Activated naive CD4-positive, alpha-beta T cell treated with Interleukin-2 at 50 U/mL for 16 hours (primary cell): ENCODE data around the gene BASP1.
"Not testable (repeated sequence)": the region's sequence is repeated elsewhere in the genome, so short reads cannot be mapped to it uniquely, and the experiment has no call there.

Experiments
- DNase-seq: peaks from one replicate; pipeline ENCODE4 v3.0.0-alpha.2; 2020

Gene BASP1

GRCh38 chr5:17257705-17258273 is 40.4 kb downstream of the BASP1 start:
- DNase-seq = no peak

GRCh38 chr5:17258431-17258830 is 41.0 kb downstream of the BASP1 start:
- no peak for DNase-seq

- DNase-seq = not testable (repeated sequence)
Measured at GRCh38 chr5:17259012-17259411, 41.6 kb downstream of the BASP1 start.

GRCh38 chr5:17259630-17260257 is 42.3 kb downstream of the BASP1 start:
- DNase-seq = no peak

- no peak for DNase-seq
Measured at GRCh38 chr5:17260549-17260948, 43.1 kb downstream of the BASP1 start.

GRCh38 chr5:17261075-17261474 is 43.6 kb downstream of the BASP1 start:
- no peak for DNase-seq

GRCh38 chr5:17265041-17265440 is 47.6 kb downstream of the BASP1 start:
- no peak for DNase-seq

- DNase-seq = no peak
Measured at GRCh38 chr5:17267106-17267505, 49.7 kb downstream of the BASP1 start.

GRCh38 chr5:17269201-17269600 is 51.8 kb downstream of the BASP1 start:
- no peak for DNase-seq

- DNase-seq = no peak
Measured at GRCh38 chr5:17272111-17272510, 54.7 kb downstream of the BASP1 start.

- DNase-seq = no peak
Measured at GRCh38 chr5:17275289-17276158, 58.1 kb downstream of the BASP1 start.

GRCh38 chr5:17276445-17276844 is 59.0 kb downstream of the BASP1 start:
- DNase-seq = no peak

- DNase-seq = no peak
Measured at GRCh38 chr5:17277907-17278306, 60.5 kb downstream of the BASP1 start.

- DNase-seq = no peak
Measured at GRCh38 chr5:17278931-17279330, 61.5 kb downstream of the BASP1 start.

- DNase-seq = no peak
Measured at GRCh38 chr5:17279487-17279886, 62.1 kb downstream of the BASP1 start.

- DNase-seq = no peak
Measured at GRCh38 chr5:17282283-17283120, 65.1 kb downstream of the BASP1 start.

- DNase-seq = no peak
Measured at GRCh38 chr5:17283121-17283415, 65.6 kb downstream of the BASP1 start.

- DNase-seq = no peak
Measured at GRCh38 chr5:17287501-17288155, 70.2 kb downstream of the BASP1 start.

- DNase-seq = no peak
Measured at GRCh38 chr5:17288570-17288969, 71.1 kb downstream of the BASP1 start.

GRCh38 chr5:17289681-17290539 is 72.5 kb downstream of the BASP1 start:
- no peak for DNase-seq

GRCh38 chr5:17290540-17290974 is 73.1 kb downstream of the BASP1 start:
- no peak for DNase-seq
